ENCODE measurements around the gene DCLK2. TPM values are rescaled to one million over a fixed set of nuclear protein-coding genes. Genes with fewer than 3 reads are reported as not detected.
A peak's percentile ranks its signal among the peaks of the same experiment; 100 is the strongest.

The DCLK2 gene
- total and polyA plus RNA-seq, 12 donors, result 4.1 to 33.4 (median 16.7) TPM

DNA sequence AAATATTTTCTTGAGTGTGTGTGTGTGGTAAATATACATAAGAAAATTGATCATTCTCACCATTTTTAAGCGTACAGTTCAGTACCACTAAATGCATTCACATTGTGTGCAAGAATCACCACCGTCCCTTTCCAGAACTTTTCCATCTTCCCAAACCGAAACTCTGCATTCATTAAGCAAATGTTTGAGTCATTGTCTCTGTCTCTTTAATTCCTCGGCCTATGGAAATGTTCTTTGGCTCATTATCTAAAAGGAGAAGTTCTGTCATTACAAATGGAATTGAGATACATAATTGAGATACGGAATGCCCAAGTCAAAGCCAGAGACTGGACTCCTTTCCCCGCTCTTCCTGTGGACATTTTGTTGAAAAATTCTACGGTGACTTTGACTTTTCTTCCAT, 168.9 kb downstream of the DCLK2 start:
- DNase-seq (no peak), ATAC-seq (no peak)
- H3K9me3 ChIP-seq, result no peaks in the 10 kb centered on the region
- WGBS, 2 donors, result 96 to 98% methylated on average over 7 of the region's 7 CpGs
- intact Hi-C loops (cut with DNase I), result loop anchor here in 1 of 10 donors (10.0 kb wide), 1 partner anchor 242 kb away; no protein-coding TSS in a partner anchor
- no peaks in the 10 kb centered on the region for H3K27me3 ChIP-seq
- no peak overlapping the region for H3K4me3 ChIP-seq
- TF ChIP-seq, protein P1, sequence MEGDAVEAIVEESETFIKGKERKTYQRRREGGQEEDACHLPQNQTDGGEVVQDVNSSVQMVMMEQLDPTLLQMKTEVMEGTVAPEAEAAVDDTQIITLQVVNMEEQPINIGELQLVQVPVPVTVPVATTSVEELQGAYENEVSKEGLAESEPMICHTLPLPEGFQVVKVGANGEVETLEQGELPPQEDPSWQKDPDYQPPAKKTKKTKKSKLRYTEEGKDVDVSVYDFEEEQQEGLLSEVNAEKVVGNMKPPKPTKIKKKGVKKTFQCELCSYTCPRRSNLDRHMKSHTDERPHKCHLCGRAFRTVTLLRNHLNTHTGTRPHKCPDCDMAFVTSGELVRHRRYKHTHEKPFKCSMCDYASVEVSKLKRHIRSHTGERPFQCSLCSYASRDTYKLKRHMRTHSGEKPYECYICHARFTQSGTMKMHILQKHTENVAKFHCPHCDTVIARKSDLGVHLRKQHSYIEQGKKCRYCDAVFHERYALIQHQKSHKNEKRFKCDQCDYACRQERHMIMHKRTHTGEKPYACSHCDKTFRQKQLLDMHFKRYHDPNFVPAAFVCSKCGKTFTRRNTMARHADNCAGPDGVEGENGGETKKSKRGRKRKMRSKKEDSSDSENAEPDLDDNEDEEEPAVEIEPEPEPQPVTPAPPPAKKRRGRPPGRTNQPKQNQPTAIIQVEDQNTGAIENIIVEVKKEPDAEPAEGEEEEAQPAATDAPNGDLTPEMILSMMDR (IDR thresholded peaks at IDR 0.05), result no peak
- H3K27ac ChIP-seq, result no peak overlapping the region
- H3K4me1 ChIP-seq, result peaks cover 0 to 4% (median 0%) of the 10 kb centered on the region in 9 donors
- peaks cover 0 to 42% (median 0%) of the 10 kb centered on the region in 9 donors for H3K36me3 ChIP-seq

GRCh38 chr4:150248181-150248580, 169.9 kb downstream of the DCLK2 start:
- DNase-seq (no peak), ATAC-seq (no peak)
- intact Hi-C loops (cut with DNase I), result loop anchor here in 1 of 10 donors (10.0 kb wide), 1 partner anchor 243 kb away; no protein-coding TSS in a partner anchor
- Histone ChIP-seq H3K36me3 (peaks cover 0 to 46% (median 0%) of the 10 kb centered on the region in 9 donors), H3K27me3 (no peaks in the 10 kb centered on the region), H3K4me1 (peaks cover 0 to 4% (median 0%) of the 10 kb centered on the region in 9 donors), H3K27ac (no peak overlapping the region), H3K9me3 (no peaks in the 10 kb centered on the region), H3K4me3 (no peak overlapping the region)
- 92 to 96% methylated on average over 4 of the region's 4 CpGs for WGBS, 2 donors
- TF ChIP-seq, protein P1 (IDR thresholded peaks at IDR 0.05), result no peak

- Histone ChIP-seq H3K4me3 (no peak overlapping the region), H3K27ac (no peak overlapping the region), H3K4me1 (peaks cover 0 to 4% (median 0%) of the 10 kb centered on the region in 9 donors), H3K36me3 (peaks cover 0 to 63% (median 7%) of the 10 kb centered on the region in 9 donors), H3K27me3 (no peaks in the 10 kb centered on the region), H3K9me3 (no peaks in the 10 kb centered on the region)
- TF ChIP-seq, protein P1 (IDR thresholded peaks at IDR 0.05), result no peak
- no peak for ATAC-seq
- 91 to 93% methylated on average over 9 of the region's 9 CpGs for WGBS, 2 donors
- intact Hi-C loops (cut with DNase I), result no loop called here
- DNase-seq, result no peak
Measured at GRCh38 chr4:150250293-150250997, 172.2 kb downstream of the DCLK2 start.

- H3K4me3 ChIP-seq, result no peak overlapping the region
- H3K9me3 ChIP-seq, result no peaks in the 10 kb centered on the region
- WGBS, 2 donors, result 85% methylated on average over 4 of the region's 4 CpGs
- intact Hi-C loops (cut with DNase I), result no loop called here
- H3K4me1 ChIP-seq, result peaks cover 0 to 8% (median 0%) of the 10 kb centered on the region in 9 donors
- DNase-seq (no peak), ATAC-seq (peak in 1 of 8 donors; percentile 13)
- TF ChIP-seq, protein P1 (IDR thresholded peaks at IDR 0.05), result no peak
- H3K36me3 ChIP-seq, result peaks cover 0 to 69% (median 7%) of the 10 kb centered on the region in 9 donors
- H3K27ac ChIP-seq, result no peak overlapping the region
- H3K27me3 ChIP-seq, result no peaks in the 10 kb centered on the region
Measured at GRCh38 chr4:150250998-150251651, 172.9 kb downstream of the DCLK2 start.

Measured in heart right ventricle (tissue), 16 donors.